GM12878 (cell line): ENCODE data around the gene PIM2. TPM values are rescaled to one million over a fixed set of nuclear protein-coding genes. Genes with fewer than 3 reads are reported as not detected.

Source experiments
- ATF3 ChIP-seq: IDR thresholded peaks from 2 replicates; pipeline ENCODE4 v1.6.1; 2011; ENCODE audit warnings: low read depth, mild to moderate bottlenecking, low read length, moderate library complexity, borderline replicate concordance; ENCODE audit errors: extremely low read depth
- BACH1 ChIP-seq: fragments of 450-650 bp; IDR thresholded peaks from 2 replicates; pipeline ENCODE4 v1.6.1; 2017; ENCODE audit warnings: mild to moderate bottlenecking, borderline replicate concordance
- CHD4 ChIP-seq: fragments of 200-600 bp; sonication (generic); IDR thresholded peaks from 2 replicates; pipeline ENCODE4 v1.6.1; 2016; ENCODE audit warnings: mild to moderate bottlenecking
- CREM ChIP-seq: IDR thresholded peaks from 2 replicates; pipeline ENCODE4 v1.6.1; 2014; ENCODE audit warnings: antibody characterized with exemption, low read depth
- CTCF ChIP-seq, 3 experiments: IDR thresholded peaks in 2 of 3; conservative IDR thresholded peaks in 1 of 3; 2 replicates each; pipeline ENCODE4 v1.5.1; 2011; ENCODE audit warnings: low read depth in 3 of 3, low read length in 3 of 3, mild to moderate bottlenecking in 3 of 3, control low read depth in 2 of 3, moderate library complexity in 2 of 3, inconsistent platforms in 1 of 3, mixed read lengths in 1 of 3; ENCODE audit not compliant: control insufficient read depth in 2 of 3, insufficient read depth in 1 of 3; ENCODE audit errors: extremely low read depth in 1 of 3
- EP300 ChIP-seq, 2 experiments: fragments of 150-350 bp in 1 of 2; IDR thresholded peaks; 2 replicates each; pipeline ENCODE4 v1.6.1; 2011 to 2012; ENCODE audit warnings: low read depth in 2 of 2, low read length in 2 of 2, borderline replicate concordance in 1 of 2, improper control_type of control experiment in 1 of 2, inconsistent platforms in 1 of 2; ENCODE audit not compliant: control insufficient read depth in 1 of 2
- IKZF2 ChIP-seq, 2 experiments: fragments of 450-650 bp; IDR thresholded peaks; 2 replicates each; pipeline ENCODE4 v1.6.1; 2017; ENCODE audit warnings: mild to moderate bottlenecking in 2 of 2, moderate library complexity in 2 of 2
- JUND ChIP-seq: IDR thresholded peaks from 2 replicates; pipeline ENCODE4 v1.6.1; 2012; ENCODE audit warnings: low read depth, mild to moderate bottlenecking, low read length, improper control_type of control experiment, moderate library complexity
- KLF5 ChIP-seq: fragments of 450-650 bp; IDR thresholded peaks from 2 replicates; pipeline ENCODE4 v1.6.1; 2014; ENCODE audit warnings: mild to moderate bottlenecking; ENCODE audit not compliant: partially characterized antibody
- LARP7 ChIP-seq: fragments of 450-650 bp; IDR thresholded peaks from 2 replicates; pipeline ENCODE4 v1.6.1; 2017; ENCODE audit warnings: mild to moderate bottlenecking
- PKNOX1 ChIP-seq: fragments of 450-650 bp; IDR thresholded peaks from 2 replicates; pipeline ENCODE4 v1.6.1; 2016; ENCODE audit warnings: mild to moderate bottlenecking
- POLR2A ChIP-seq: IDR thresholded peaks from 2 replicates; pipeline ENCODE4 v1.6.1; 2011; ENCODE audit warnings: low read depth, mild to moderate bottlenecking, low read length
- POU2F2 ChIP-seq: IDR thresholded peaks from 3 replicates; pipeline ENCODE4 v1.6.1; 2011; ENCODE audit warnings: low read depth, mild to moderate bottlenecking, low read length, borderline replicate concordance
- PRDM15 ChIP-seq: fragments of 450-650 bp; formaldehyde crosslinking; IDR thresholded peaks from 2 replicates; pipeline ENCODE4 v1.4.0; 2020; ENCODE audit warnings: mild to moderate bottlenecking, moderate library complexity
- RAD21 ChIP-seq: IDR thresholded peaks from 2 replicates; pipeline ENCODE4 v1.6.1; 2011; ENCODE audit warnings: mild to moderate bottlenecking, low read depth, low read length, moderate library complexity; ENCODE audit not compliant: insufficient read depth
- RAD51 ChIP-seq: fragments of 450-650 bp; IDR thresholded peaks from 2 replicates; pipeline ENCODE4 v1.6.1; 2016; ENCODE audit warnings: moderate library complexity, mild to moderate bottlenecking, inconsistent platforms
- RB1 ChIP-seq: fragments of 450-650 bp; formaldehyde crosslinking; IDR thresholded peaks from 2 replicates; pipeline ENCODE4 v1.6.1; 2017; ENCODE audit warnings: mild to moderate bottlenecking, borderline replicate concordance
- RBBP5 ChIP-seq: fragments of 200-600 bp; sonication (generic); conservative IDR thresholded peaks from 2 replicates; pipeline ENCODE4 v1.6.1; 2016
- ZBED1 ChIP-seq: IDR thresholded peaks from 2 replicates; pipeline ENCODE4 v1.6.1; 2016; ENCODE audit warnings: borderline replicate concordance
- ZNF207 ChIP-seq: fragments of 450-650 bp; IDR thresholded peaks from 2 replicates; pipeline ENCODE4 v1.6.1; 2014; ENCODE audit warnings: antibody characterized with exemption, mild to moderate bottlenecking, borderline replicate concordance
- polyA plus RNA-seq, 11 experiments: library from polyadenylated mRNA; depleted of rRNA in 4 of 11; unstranded in 6 of 11; stranded (reverse) in 5 of 11; fragments of >200 nt; fragmentation: Nextera tagmentation in 4 of 11; fragmentation: Illumina TruSeq in 1 of 11; extraction: Ambion mirVana in 4 of 11; extraction: Trizol in 1 of 11; gene quantifications; 1 replicate in 1 of 11; 2 replicates in 10 of 11; pipeline versions ENCODE4 v1.2.1 to v1.2.3, GENCODE V29; 2011 to 2016; ENCODE audit warnings: inconsistent platforms in 2 of 11, missing spikeins in 2 of 11, low read depth in 1 of 11
- total RNA-seq, 4 experiments: library from RNA; depleted of rRNA in 3 of 4; stranded (reverse); fragments of >200 nt in 3 of 4; fragmentation: Illumina TruSeq in 1 of 4; extraction: Trizol in 1 of 4; gene quantifications; 2 replicates each; pipeline versions ENCODE4 v1.2.1 to v1.2.3, GENCODE V29; 2013 to 2021

Gene PIM2
- total and polyA plus RNA-seq, 10 of the 15 experiments (the other 5 are each of a cell fraction or from before 2014, with no cell fraction given), result 19.2 to 96.8 (median 32.3) TPM

- TF ChIP-seq PKNOX1 (no peak), ATF3 (no peak), RAD21 (peak; percentile 55), PRDM15 (no peak), RB1 (no peak), ZBED1 (no peak), EP300 (IDR thresholded peaks at IDR 0.05; ENCODE audit: borderline replicate concordance in 1 of 2, control insufficient read depth in 1 of 2, low read depth in 2 of 2, low read length in 2 of 2) (peak in 1 of 2 experiments; percentile 67; a peak in 2 of 4 replicates), BACH1 (peak; percentile 62; the same call in 1 of the 2 replicates), RBBP5 (no peak), KLF5 (no peak), JUND (no peak), CTCF (IDR thresholded peaks at IDR 0.05 in 2 of 3, conservative IDR thresholded peaks at IDR 0.05 in 1 of 3; ENCODE audit: control insufficient read depth in 2 of 3, extremely low read depth in 1 of 3, insufficient read depth in 1 of 3, low read depth in 3 of 3, low read length in 3 of 3) (peak; percentile 86 to 97 (median 91)), POU2F2 (peak; percentile 28; the same call in 2 of the 3 replicates), IKZF2 (IDR thresholded peaks at IDR 0.05) (peak; percentile 48 to 49; a peak in 2 of 4 replicates), POLR2A (peak; percentile 67), RAD51 (no peak), CHD4 (no peak), ZNF207 (no peak), CREM (peak; percentile 45; the same call in 1 of the 2 replicates), LARP7 (no peak)
Measured at GRCh38 chrX:48917139-48918001, 1.5 kb downstream of the PIM2 start (continued).
